Measurements from ENCODE around the gene SLC47A2. TPM values are rescaled to one million over a fixed set of nuclear protein-coding genes. Genes with fewer than 3 reads are reported as not detected.

The SLC47A2 gene
- total RNA-seq, 2 donors from 2014 or later, result 0.16 to 0.25 TPM

GRCh38 chr17:19740933-19741332 is 24.5 kb upstream of the SLC47A2 start:
- no peak overlapping the region for H3K27ac ChIP-seq
- intact Hi-C loops (cut with DNase I), result loop anchor here (10.0 kb wide), 1 partner anchor 66 kb away; no protein-coding TSS in a partner anchor
- peaks cover 3% of the 10 kb centered on the region for H3K4me1 ChIP-seq
- H3K27me3 ChIP-seq, result no peaks in the 10 kb centered on the region
- DNase-seq, result no peak
- no peak overlapping the region for H3K4me3 ChIP-seq
- H3K9ac ChIP-seq (ENCODE audit: low read depth in 2 of 2, low read length in 2 of 2), result no peak overlapping the region
- TF ChIP-seq CTCF (IDR thresholded peaks at IDR 0.05), result no peak
- H3K36me3 ChIP-seq, result no peaks in the 10 kb centered on the region
- H3K9me3 ChIP-seq, result no peaks in the 10 kb centered on the region

- no peak overlapping the region for H3K9ac ChIP-seq (ENCODE audit: low read depth in 2 of 2, low read length in 2 of 2)
Observed at GRCh38 chr17:19739241-19740201, 23.1 kb upstream of the SLC47A2 start.

GRCh38 chr17:19738757-19739156 is 22.4 kb upstream of the SLC47A2 start:
- Histone ChIP-seq H3K9ac (ENCODE audit: low read depth in 2 of 2, low read length in 2 of 2) (no peak overlapping the region), H3K4me1 (peaks cover 3% of the 10 kb centered on the region), H3K9me3 (no peaks in the 10 kb centered on the region), H3K4me3 (no peak overlapping the region), H3K36me3 (no peaks in the 10 kb centered on the region), H3K27ac (no peak overlapping the region), H3K27me3 (no peaks in the 10 kb centered on the region)
- TF ChIP-seq CTCF (IDR thresholded peaks at IDR 0.05), result no peak
- intact Hi-C loops (cut with DNase I), result no loop called here
- DNase-seq, result no peak

More at GRCh38 chr17:19739241-19740201, 23.1 kb upstream of the SLC47A2 start:
- H3K36me3 ChIP-seq, result no peaks in the 10 kb centered on the region
- no peak overlapping the region for H3K27ac ChIP-seq
- intact Hi-C loops (cut with DNase I), result loop anchor here (10.0 kb wide), 1 partner anchor 65 kb away; no protein-coding TSS in a partner anchor
- H3K4me1 ChIP-seq, result peaks cover 1% of the 10 kb centered on the region
- H3K4me3 ChIP-seq, result no peak overlapping the region
- TF ChIP-seq CTCF (IDR thresholded peaks at IDR 0.05), result no peak
- no peaks in the 10 kb centered on the region for H3K9me3 ChIP-seq
- no peak for DNase-seq
- no peaks in the 10 kb centered on the region for H3K27me3 ChIP-seq

GRCh38 chr17:19738073-19738449 is 21.7 kb upstream of the SLC47A2 start:
- Histone ChIP-seq H3K4me3 (no peak overlapping the region), H3K36me3 (no peaks in the 10 kb centered on the region), H3K9me3 (no peaks in the 10 kb centered on the region), H3K27ac (no peak overlapping the region), H3K9ac (ENCODE audit: low read depth in 2 of 2, low read length in 2 of 2) (no peak overlapping the region), H3K27me3 (no peaks in the 10 kb centered on the region), H3K4me1 (peaks cover 3% of the 10 kb centered on the region)
- intact Hi-C loops (cut with DNase I), result no loop called here
- no peak for TF ChIP-seq CTCF (IDR thresholded peaks at IDR 0.05)
- DNase-seq, result no peak

- Histone ChIP-seq H3K27me3 (no peaks in the 10 kb centered on the region), H3K4me1 (peaks cover 3% of the 10 kb centered on the region), H3K9ac (ENCODE audit: low read depth in 2 of 2, low read length in 2 of 2) (no peak overlapping the region), H3K9me3 (no peaks in the 10 kb centered on the region), H3K4me3 (no peak overlapping the region), H3K27ac (no peak overlapping the region), H3K36me3 (no peaks in the 10 kb centered on the region)
- TF ChIP-seq CTCF (IDR thresholded peaks at IDR 0.05), result no peak
- intact Hi-C loops (cut with DNase I), result no loop called here
- DNase-seq, result no peak
Observed at GRCh38 chr17:19737305-19738072, 21.1 kb upstream of the SLC47A2 start.

All from colonic mucosa (tissue), 4 donors.